ENCODE measurements around the gene OBP2A. TPM values are rescaled to one million over a fixed set of nuclear protein-coding genes. Genes with fewer than 3 reads are reported as not detected.

The OBP2A gene
- total RNA-seq, 1 experiment from 2014 or later = not detected

DNA sequence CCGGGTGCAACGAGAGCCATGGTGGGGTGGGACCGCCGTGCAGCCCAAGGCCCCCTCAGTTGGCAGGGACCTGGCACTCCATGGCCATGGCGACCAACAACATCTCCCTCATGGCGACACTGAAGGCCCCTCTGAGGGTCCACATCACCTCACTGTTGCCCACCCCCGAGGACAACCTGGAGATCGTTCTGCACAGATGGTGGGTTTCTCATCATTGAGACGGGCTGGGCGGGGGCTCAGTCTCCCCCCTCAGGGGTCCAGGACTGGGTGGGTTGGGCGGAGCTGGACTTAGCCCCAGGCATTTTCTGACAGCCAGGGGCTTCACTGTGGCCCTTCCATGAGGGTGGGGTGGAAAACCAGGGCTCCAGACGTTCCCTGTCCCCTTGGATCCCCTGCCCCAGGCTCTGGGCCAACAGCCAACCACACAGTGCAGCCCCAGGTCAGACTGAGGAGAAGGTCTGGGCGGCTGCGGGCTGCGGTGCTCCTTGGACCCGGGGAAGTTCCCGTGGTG, 16.4 kb downstream of the OBP2A start:
- no peak for DNase-seq (ENCODE audit: low read depth in 1 of 2, low spot score in 2 of 2)
- no peak overlapping the region for H3K4me3 ChIP-seq
- H3K4me1 ChIP-seq (replicated peaks) = no peaks in the 10 kb centered on the region
- H3K36me3 ChIP-seq = no peaks in the 10 kb centered on the region
- no peaks in the 10 kb centered on the region for H3K9me3 ChIP-seq (replicated peaks)
- no peak overlapping the region for H3K27ac ChIP-seq
- H3K27me3 ChIP-seq (replicated peaks) = no peaks in the 10 kb centered on the region

DNA sequence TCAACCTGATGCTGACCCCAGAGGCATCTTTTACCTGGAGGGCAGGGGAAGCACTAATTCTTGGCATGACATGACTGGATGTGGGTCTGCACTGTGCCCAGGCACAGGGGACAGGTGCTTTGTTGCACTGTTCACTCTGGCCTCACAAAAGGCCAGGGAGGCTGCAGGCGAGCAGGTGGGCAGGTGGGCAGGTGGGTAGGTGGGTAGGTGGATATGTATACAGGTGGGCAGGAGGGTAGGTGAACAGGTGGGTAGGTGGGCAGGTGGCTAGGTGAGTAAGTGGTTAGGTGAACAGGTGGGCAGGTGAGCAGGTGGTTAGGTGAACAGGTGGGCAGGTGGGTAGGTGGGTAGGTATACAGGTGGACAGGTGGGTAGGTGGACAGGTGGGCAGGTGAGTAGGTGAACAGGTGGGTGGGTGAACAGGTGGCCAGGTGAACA, 17.1 kb downstream of the OBP2A start:
- Histone ChIP-seq H3K9me3 (replicated peaks) (no peaks in the 10 kb centered on the region), H3K36me3 (no peaks in the 10 kb centered on the region), H3K27ac (no peak overlapping the region), H3K4me1 (replicated peaks) (no peaks in the 10 kb centered on the region), H3K27me3 (replicated peaks) (no peaks in the 10 kb centered on the region), H3K4me3 (no peak overlapping the region)
- no peak for DNase-seq (ENCODE audit: low read depth in 1 of 2, low spot score in 2 of 2)

DNA sequence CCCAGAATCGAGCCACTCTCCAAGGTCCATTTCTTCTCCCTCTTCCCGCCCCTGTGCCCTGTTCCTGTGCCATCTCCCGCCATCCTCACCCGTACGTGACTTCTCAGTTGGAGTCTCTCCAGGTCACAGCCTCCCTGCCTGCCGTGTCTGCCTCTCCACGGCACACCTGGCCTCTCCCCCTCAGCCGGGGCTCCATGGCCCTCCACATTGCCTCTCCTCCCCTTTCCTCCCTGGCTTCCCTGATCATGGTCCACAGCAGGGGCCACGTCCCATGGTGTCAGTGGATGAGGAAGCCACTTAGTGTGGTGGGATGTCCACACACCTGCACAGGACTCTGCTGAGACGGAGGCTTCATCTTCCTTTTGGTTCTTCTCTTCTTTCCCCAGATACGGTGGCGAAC, 17.9 kb downstream of the OBP2A start:
- H3K9me3 ChIP-seq (replicated peaks) = 0 out of 2 replicates have a peak, but pooled peaks cover 2% of the 10 kb centered on the region
- H3K27me3 ChIP-seq (replicated peaks) = no peaks in the 10 kb centered on the region
- no peak overlapping the region for H3K4me3 ChIP-seq
- DNase-seq (ENCODE audit: low read depth in 1 of 2, low spot score in 2 of 2) = no peak
- no peaks in the 10 kb centered on the region for H3K36me3 ChIP-seq
- no peaks in the 10 kb centered on the region for H3K4me1 ChIP-seq (replicated peaks)
- H3K27ac ChIP-seq = no peak overlapping the region

DNA sequence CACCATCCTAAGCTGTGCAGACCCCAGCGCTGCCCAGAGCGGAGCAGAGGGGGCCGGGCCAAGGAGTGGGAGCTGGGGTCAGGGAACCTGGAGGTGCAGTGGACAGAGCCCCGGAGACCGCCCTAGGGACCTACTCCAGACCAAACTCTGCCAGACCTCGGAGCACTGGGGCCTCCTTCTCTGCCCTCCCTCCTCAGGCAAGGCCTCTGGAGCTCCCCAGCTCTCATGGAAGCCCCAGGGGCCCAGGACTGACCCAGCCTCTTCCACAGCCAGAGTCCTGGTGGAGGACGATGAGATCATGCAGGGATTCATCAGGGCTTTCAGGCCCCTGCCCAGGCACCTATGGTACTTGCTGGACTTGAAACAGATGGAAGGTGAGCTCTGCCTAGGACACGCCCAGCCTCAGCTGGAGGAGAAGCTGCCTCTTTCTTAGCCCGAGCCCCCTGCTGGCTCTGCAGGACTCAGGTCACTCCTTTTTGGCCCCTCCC, 19.3 kb downstream of the OBP2A start:
- Histone ChIP-seq H3K4me3 (no peak overlapping the region), H3K36me3 (no peaks in the 10 kb centered on the region), H3K27ac (no peak overlapping the region), H3K27me3 (replicated peaks) (no peaks in the 10 kb centered on the region), H3K9me3 (replicated peaks) (0 out of 2 replicates have a peak, but pooled peaks cover 5% of the 10 kb centered on the region), H3K4me1 (replicated peaks) (no peaks in the 10 kb centered on the region)
- DNase-seq (ENCODE audit: low read depth in 1 of 2, low spot score in 2 of 2) = no peak

DNA sequence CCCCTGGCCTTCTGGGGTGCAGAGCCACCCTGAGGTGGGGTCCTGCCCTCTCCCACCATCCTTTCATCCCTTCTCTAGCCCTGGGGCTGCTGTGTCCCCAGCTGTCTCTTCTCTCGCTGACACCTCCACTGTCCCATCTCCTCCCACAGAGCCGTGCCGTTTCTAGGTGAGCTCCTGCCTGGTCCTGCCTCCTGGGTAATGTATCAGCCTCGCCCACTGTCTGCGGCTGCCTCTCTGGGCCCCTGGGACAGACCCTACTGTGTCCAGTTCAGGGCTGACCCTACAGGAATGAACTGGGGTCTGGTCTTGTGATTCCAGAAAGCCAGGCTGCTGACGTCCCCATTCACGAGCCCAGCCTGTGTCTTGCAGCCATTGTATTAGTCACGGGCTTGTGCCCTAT, 19.7 kb downstream of the OBP2A start:
- 0 out of 2 replicates have a peak, but pooled peaks cover 5% of the 10 kb centered on the region for H3K9me3 ChIP-seq (replicated peaks)
- no peak overlapping the region for H3K4me3 ChIP-seq
- H3K4me1 ChIP-seq (replicated peaks) = no peaks in the 10 kb centered on the region
- H3K27ac ChIP-seq = no peak overlapping the region
- H3K27me3 ChIP-seq (replicated peaks) = no peaks in the 10 kb centered on the region
- no peaks in the 10 kb centered on the region for H3K36me3 ChIP-seq
- DNase-seq (ENCODE audit: low read depth in 1 of 2, low spot score in 2 of 2) = no peak

DNA sequence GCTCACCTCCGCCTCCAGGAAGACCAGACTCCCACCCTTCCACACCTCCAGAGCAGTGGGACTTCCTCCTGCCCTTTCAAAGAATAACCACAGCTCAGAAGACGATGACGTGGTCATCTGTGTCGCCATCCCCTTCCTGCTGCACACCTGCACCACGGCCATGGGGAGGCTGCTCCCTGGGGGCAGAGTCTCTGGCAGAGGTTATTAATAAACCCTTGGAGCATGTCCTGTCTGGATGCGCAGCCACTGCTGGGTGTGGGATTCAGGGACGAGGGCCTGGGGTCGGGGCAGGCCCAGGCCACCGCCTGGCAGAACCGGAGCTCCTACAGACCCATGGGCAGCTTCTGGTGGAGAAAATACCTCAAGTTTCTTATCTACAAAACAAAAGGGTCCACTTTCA, 20.6 kb downstream of the OBP2A start:
- Histone ChIP-seq H3K36me3 (no peaks in the 10 kb centered on the region), H3K27ac (no peak overlapping the region), H3K4me3 (no peak overlapping the region), H3K4me1 (replicated peaks) (no peaks in the 10 kb centered on the region), H3K27me3 (replicated peaks) (no peaks in the 10 kb centered on the region), H3K9me3 (replicated peaks) (0 out of 2 replicates have a peak, but pooled peaks cover 5% of the 10 kb centered on the region)
- DNase-seq (ENCODE audit: low read depth in 1 of 2, low spot score in 2 of 2) = no peak

DNA sequence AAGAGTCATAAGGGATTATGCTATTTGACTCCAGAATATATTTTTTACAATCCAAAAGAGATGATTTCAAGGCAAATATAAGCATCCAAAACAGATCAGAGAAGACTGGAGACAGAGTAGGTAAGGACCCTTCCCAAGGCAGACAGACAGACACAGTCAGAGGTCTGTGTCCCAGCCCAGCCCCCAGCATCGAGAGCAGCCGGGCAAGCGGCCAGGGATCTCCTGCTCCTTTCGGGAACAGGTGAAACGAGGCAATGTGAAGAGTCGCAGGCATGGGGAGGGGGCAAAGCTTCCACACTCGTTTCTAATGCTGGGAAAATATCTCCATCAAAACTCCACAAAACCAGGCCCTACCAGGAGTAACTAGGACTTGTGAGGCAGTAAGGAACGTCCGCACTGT, 21.4 kb downstream of the OBP2A start:
- Histone ChIP-seq H3K27me3 (replicated peaks) (no peaks in the 10 kb centered on the region), H3K36me3 (no peaks in the 10 kb centered on the region), H3K4me1 (replicated peaks) (no peaks in the 10 kb centered on the region), H3K27ac (no peak overlapping the region), H3K9me3 (replicated peaks) (0 out of 2 replicates have a peak, but pooled peaks cover 5% of the 10 kb centered on the region), H3K4me3 (no peak overlapping the region)
- no peak for DNase-seq (ENCODE audit: low read depth in 1 of 2, low spot score in 2 of 2)

DNA sequence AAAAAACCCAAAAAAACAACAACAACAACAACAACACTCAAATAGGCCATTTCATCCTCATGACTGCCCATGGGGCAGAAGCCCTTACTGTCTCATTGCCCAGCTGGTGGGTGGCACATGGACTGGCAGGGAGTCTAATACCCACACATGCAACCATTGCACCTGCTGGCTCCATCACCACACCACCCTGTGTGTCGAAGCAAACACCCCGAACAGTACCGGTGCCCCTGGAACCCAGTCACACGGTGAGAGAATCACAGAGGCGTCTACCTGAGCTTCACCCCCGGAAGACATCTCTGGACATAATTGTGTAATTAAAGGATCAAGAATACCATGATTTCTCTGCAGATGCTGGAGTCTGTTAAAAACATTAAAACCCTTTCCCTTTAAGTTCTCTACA, 22.1 kb downstream of the OBP2A start:
- no peak overlapping the region for H3K27ac ChIP-seq
- no peaks in the 10 kb centered on the region for H3K27me3 ChIP-seq (replicated peaks)
- 0 out of 2 replicates have a peak, but pooled peaks cover 5% of the 10 kb centered on the region for H3K9me3 ChIP-seq (replicated peaks)
- no peaks in the 10 kb centered on the region for H3K4me1 ChIP-seq (replicated peaks)
- DNase-seq (ENCODE audit: low read depth in 1 of 2, low spot score in 2 of 2) = no peak
- no peak overlapping the region for H3K4me3 ChIP-seq
- H3K36me3 ChIP-seq = no peaks in the 10 kb centered on the region

DNA sequence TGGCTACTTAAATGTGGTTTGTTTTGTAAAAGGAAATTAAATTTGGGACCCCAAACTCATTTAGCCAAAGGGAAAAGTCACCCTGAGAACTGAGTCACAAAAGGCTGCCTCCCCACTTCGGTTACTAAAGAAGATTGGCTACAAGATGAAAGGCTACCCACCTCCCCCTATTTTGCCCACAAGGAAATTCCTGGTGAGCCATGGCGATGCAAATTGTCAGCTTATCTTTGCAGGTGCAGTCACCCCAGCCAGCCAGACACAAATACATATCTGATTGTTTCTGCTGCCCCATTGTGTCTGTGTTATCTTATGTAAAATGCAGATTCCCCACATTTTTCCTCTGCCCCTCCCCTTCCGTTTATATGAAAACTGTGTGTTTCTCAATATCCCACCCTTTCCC, 24.5 kb downstream of the OBP2A start:
- Histone ChIP-seq H3K4me1 (replicated peaks) (no peaks in the 10 kb centered on the region), H3K4me3 (no peak overlapping the region), H3K27me3 (replicated peaks) (no peaks in the 10 kb centered on the region), H3K9me3 (replicated peaks) (0 out of 2 replicates have a peak, but pooled peaks cover 5% of the 10 kb centered on the region), H3K27ac (no peak overlapping the region), H3K36me3 (no peaks in the 10 kb centered on the region)
- DNase-seq (ENCODE audit: low read depth in 1 of 2, low spot score in 2 of 2) = no peak

DNA sequence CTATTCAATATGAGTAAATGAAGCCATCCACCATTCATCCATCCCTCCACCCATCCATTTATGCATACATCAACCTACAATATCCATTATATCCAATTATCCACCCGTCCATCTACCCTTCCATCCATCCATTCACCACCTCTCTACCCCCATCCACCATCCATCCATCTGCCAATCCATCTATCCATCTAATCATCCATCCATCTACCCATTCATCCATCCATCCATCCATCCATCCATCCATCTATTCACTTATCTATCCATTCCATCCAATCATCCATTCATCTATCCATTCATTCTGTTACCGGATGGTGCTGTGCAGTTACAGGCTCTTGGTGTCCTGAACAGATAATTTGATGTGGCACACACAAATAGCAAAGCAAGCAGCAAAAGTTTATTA, 26.3 kb downstream of the OBP2A start:
- H3K4me3 ChIP-seq = no peak overlapping the region
- H3K36me3 ChIP-seq = no peaks in the 10 kb centered on the region
- no peaks in the 10 kb centered on the region for H3K4me1 ChIP-seq (replicated peaks)
- DNase-seq (ENCODE audit: low read depth in 1 of 2, low spot score in 2 of 2) = no peak
- H3K27ac ChIP-seq = no peak overlapping the region
- H3K9me3 ChIP-seq (replicated peaks) = 0 out of 2 replicates have a peak, but pooled peaks cover 5% of the 10 kb centered on the region
- no peaks in the 10 kb centered on the region for H3K27me3 ChIP-seq (replicated peaks)

DNA sequence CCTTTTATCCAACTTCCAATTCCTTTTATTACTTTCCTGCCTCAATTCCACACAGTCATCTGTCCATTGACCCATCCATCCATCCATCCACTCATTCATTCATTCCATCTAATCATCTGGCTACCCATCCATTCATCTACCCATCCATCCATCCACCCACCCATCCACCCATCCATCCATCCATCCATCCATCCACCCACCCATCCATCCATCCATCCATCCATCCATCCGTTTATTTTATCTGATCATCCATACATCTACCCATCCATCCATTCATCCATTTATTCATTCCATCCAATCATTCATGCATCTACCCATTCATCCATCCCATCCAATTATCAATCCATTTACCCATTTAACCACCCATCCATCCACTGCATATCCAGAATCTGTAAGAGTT, 27.2 kb downstream of the OBP2A start:
- Histone ChIP-seq H3K27ac (no peak overlapping the region), H3K4me3 (no peak overlapping the region), H3K4me1 (replicated peaks) (no peaks in the 10 kb centered on the region), H3K9me3 (replicated peaks) (0 out of 2 replicates have a peak, but pooled peaks cover 5% of the 10 kb centered on the region), H3K36me3 (no peaks in the 10 kb centered on the region), H3K27me3 (replicated peaks) (no peaks in the 10 kb centered on the region)
- DNase-seq (ENCODE audit: low read depth in 1 of 2, low spot score in 2 of 2) = no peak

DNA sequence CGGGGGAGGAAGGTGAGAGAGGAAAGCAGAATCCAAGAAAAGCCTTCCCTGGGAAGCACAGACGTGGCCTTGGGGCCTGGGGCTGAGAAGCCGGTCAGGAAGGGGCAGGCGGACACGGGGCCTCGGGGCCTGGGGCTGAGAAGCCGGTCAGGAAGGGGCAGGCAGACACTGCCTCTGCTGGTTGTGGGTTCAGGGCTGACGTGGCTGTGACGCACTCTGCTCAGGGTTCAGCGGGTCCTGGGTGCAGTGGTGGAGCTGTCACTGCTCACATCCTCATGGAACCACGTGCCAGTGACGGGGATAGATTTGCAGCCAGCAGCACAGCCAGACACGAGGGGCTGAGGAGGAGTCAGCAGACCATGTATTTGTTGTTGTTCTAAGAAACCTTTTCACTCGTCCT, 28.4 kb downstream of the OBP2A start:
- Histone ChIP-seq H3K4me3 (no peak overlapping the region), H3K4me1 (replicated peaks) (no peaks in the 10 kb centered on the region), H3K36me3 (no peaks in the 10 kb centered on the region), H3K27me3 (replicated peaks) (no peaks in the 10 kb centered on the region), H3K9me3 (replicated peaks) (no peaks in the 10 kb centered on the region), H3K27ac (no peak overlapping the region)
- DNase-seq (ENCODE audit: low read depth in 1 of 2, low spot score in 2 of 2) = no peak

DNA sequence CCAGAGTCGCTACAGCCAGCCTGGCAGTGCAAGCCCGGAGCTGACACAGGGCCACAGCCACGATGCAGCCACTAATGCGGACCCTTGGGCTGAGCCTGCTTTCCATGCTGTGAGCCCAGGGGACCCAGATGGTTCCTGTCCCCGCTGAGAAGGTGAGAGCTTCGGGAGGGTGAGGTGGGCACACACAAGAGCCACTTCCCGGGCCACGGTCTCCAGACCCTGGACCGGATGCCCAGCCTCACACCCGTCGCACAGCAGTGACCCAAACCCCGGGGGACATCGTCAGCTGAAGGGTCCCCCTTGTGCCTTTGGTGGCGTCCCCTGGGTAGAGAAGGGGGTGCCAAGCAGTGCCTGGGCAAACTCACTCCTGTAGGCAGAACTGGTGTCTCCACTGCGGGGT, 29.0 kb downstream of the OBP2A start:
- Histone ChIP-seq H3K36me3 (no peaks in the 10 kb centered on the region), H3K27ac (no peak overlapping the region), H3K4me3 (no peak overlapping the region), H3K27me3 (replicated peaks) (no peaks in the 10 kb centered on the region), H3K4me1 (replicated peaks) (no peaks in the 10 kb centered on the region), H3K9me3 (replicated peaks) (no peaks in the 10 kb centered on the region)
- DNase-seq (ENCODE audit: low read depth in 1 of 2, low spot score in 2 of 2) = no peak

DNA sequence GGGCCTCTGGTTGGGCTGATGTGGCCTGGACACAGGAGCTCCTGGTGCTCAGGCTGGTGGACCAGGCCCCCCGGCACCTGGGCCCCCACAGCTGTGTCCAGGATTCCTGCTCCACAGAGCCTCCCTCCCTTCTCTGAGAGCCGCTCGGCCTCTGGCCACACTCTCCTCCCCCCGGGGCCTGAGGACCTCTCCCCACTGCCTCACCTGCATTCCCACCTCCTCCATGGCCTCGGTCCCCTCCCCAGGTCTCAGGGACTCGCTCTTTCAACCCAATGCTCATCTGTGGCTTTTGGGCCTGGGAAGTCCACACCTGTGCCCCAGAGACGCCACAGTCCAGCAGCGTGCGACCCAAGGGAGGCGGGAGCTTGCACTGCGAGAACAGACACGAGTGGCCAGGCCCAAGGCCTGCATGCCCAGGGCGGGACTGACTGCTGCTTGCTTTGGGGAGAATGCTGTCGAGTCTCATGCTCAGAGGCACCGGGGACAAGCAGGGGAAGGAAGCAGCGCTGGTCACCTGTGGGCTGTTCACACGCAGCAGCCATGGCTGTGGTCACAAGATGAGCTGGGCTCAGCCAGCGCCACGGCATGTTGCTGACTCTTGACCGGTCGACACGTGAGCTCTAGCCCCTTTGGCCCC, 30.2 kb downstream of the OBP2A start:
- no peaks in the 10 kb centered on the region for H3K4me1 ChIP-seq (replicated peaks)
- no peak overlapping the region for H3K27ac ChIP-seq
- H3K9me3 ChIP-seq (replicated peaks) = no peaks in the 10 kb centered on the region
- DNase-seq (ENCODE audit: low read depth in 1 of 2, low spot score in 2 of 2) = no peak
- no peak overlapping the region for H3K4me3 ChIP-seq
- no peaks in the 10 kb centered on the region for H3K36me3 ChIP-seq
- H3K27me3 ChIP-seq (replicated peaks) = no peaks in the 10 kb centered on the region
